Activated naive CD4-positive, alpha-beta T cell treated with anti-CD3 and anti-CD28 coated beads, Interleukin-2, amount 50 U/mL, for 72 hours (primary cell): Measurements from ENCODE around the gene KRT23. TPM values are rescaled to one million over a fixed set of nuclear protein-coding genes. Genes with fewer than 3 reads are reported as not detected.
"Not testable (repeated sequence)": the region's sequence is repeated elsewhere in the genome, so short reads cannot be mapped to it uniquely, and the experiment has no call there.

Source experiments
- ATAC-seq, 2 donors: fragments of 150-1000 bp; cut with Tn5 transposase; 2 replicates each; pipeline ENCODE4 v1.10.0; 2021; ENCODE audit warnings: mild to moderate bottlenecking in 2 of 2, moderate library complexity in 2 of 2
- DNase-seq, 2 donors: peaks; one replicate each; pipeline ENCODE4 v3.0.0; 2021 to 2022; ENCODE audit warnings: low spot score in 2 of 2
- H3K27ac Mint-ChIP-seq, 2 donors: one replicate each; pipeline ENCODE4 v1.8.0; 2022; ENCODE audit warnings: mild to moderate bottlenecking in 2 of 2, mixed read lengths in 2 of 2
- H3K36me3 Mint-ChIP-seq, 2 donors: one replicate each; pipeline ENCODE4 v1.8.0; 2022; ENCODE audit warnings: mixed read lengths in 2 of 2
- H3K9me3 Mint-ChIP-seq, 2 donors: one replicate each; pipeline ENCODE4 v1.8.0; 2022; ENCODE audit warnings: mixed read lengths in 2 of 2
- total RNA-seq, 2 donors: library from RNA; stranded (reverse); gene quantifications; one replicate each; pipeline ENCODE4 v1.2.3, GENCODE V29; 2022

The KRT23 gene
- total RNA-seq, 2 donors from 2014 or later, result not detected

GRCh38 chr17:40922239-40922638 lies 15.2 kb downstream of the KRT23 start:
- ATAC-seq (peak in 1 of 2 donors; percentile 46), DNase-seq (no peak)
- H3K36me3 Mint-ChIP-seq, result no peaks in the 10 kb centered on the region
- H3K9me3 Mint-ChIP-seq, result no peaks in the 10 kb centered on the region
- no peak overlapping the region for H3K27ac Mint-ChIP-seq

- H3K36me3 Mint-ChIP-seq, result no peaks in the 10 kb centered on the region
- no peaks in the 10 kb centered on the region for H3K9me3 Mint-ChIP-seq
- H3K27ac Mint-ChIP-seq, result no peak overlapping the region
- DNase-seq, result no peak
- ATAC-seq, result no peak
Measured at GRCh38 chr17:40921026-40921425, 16.4 kb downstream of the KRT23 start.

- H3K27ac Mint-ChIP-seq, H3K36me3 Mint-ChIP-seq, H3K9me3 Mint-ChIP-seq, ATAC-seq, DNase-seq: not testable (repeated sequence)
Measured at GRCh38 chr17:40917116-40917515, 20.3 kb downstream of the KRT23 start.

GRCh38 chr17:40916366-40916765 lies 21.1 kb downstream of the KRT23 start:
- DNase-seq (no peak), ATAC-seq (no peak)
- Mint-ChIP-seq H3K9me3 (no peaks in the 10 kb centered on the region), H3K27ac (no peak overlapping the region), H3K36me3 (no peaks in the 10 kb centered on the region)

- Mint-ChIP-seq H3K27ac (peak overlapping the region in 1 of 2 donors; percentile 1), H3K9me3 (no peaks in the 10 kb centered on the region), H3K36me3 (no peaks in the 10 kb centered on the region)
- DNase-seq (no peak), ATAC-seq (peak in 1 of 2 donors; percentile 12)
Measured at GRCh38 chr17:40915721-40916256, 21.7 kb downstream of the KRT23 start.

- DNase-seq, result no peak
- Mint-ChIP-seq H3K27ac (peak overlapping the region in 1 of 2 donors; percentile 1), H3K9me3 (no peaks in the 10 kb centered on the region), H3K36me3 (no peaks in the 10 kb centered on the region)
- peak; percentile 74 to 97 for ATAC-seq
Measured at GRCh38 chr17:40915199-40915661, 22.2 kb downstream of the KRT23 start.

GRCh38 chr17:40914075-40914855 lies 23.2 kb downstream of the KRT23 start:
- ATAC-seq (peak in 1 of 2 donors; percentile 14), DNase-seq (no peak)
- Mint-ChIP-seq H3K36me3 (no peaks in the 10 kb centered on the region), H3K27ac (no peak overlapping the region), H3K9me3 (no peaks in the 10 kb centered on the region)

GRCh38 chr17:40912486-40913210 lies 24.8 kb downstream of the KRT23 start:
- no peak for DNase-seq
- ATAC-seq, result no peak
- Mint-ChIP-seq H3K36me3 (no peaks in the 10 kb centered on the region), H3K27ac (no peak overlapping the region), H3K9me3 (no peaks in the 10 kb centered on the region)

GRCh38 chr17:40910441-40910841 lies 27.0 kb downstream of the KRT23 start:
- Mint-ChIP-seq H3K9me3 (no peaks in the 10 kb centered on the region), H3K36me3 (no peaks in the 10 kb centered on the region), H3K27ac (no peak overlapping the region)
- no peak for DNase-seq
- no peak for ATAC-seq

- Mint-ChIP-seq H3K36me3 (no peaks in the 10 kb centered on the region), H3K27ac (no peak overlapping the region), H3K9me3 (no peaks in the 10 kb centered on the region)
- ATAC-seq (no peak), DNase-seq (no peak)
Measured at GRCh38 chr17:40909755-40910154, 27.7 kb downstream of the KRT23 start.

GRCh38 chr17:40909351-40909750 lies 28.1 kb downstream of the KRT23 start:
- DNase-seq (peak; percentile 51 to 66), ATAC-seq (peak; percentile 88 to 99)
- Mint-ChIP-seq H3K36me3 (no peaks in the 10 kb centered on the region), H3K9me3 (no peaks in the 10 kb centered on the region), H3K27ac (no peak overlapping the region)

- Mint-ChIP-seq H3K36me3 (no peaks in the 10 kb centered on the region), H3K27ac (no peak overlapping the region), H3K9me3 (no peaks in the 10 kb centered on the region)
- ATAC-seq, result no peak
- DNase-seq, result no peak
Measured at GRCh38 chr17:40906613-40907012, 30.8 kb downstream of the KRT23 start.

GRCh38 chr17:40905370-40905769 lies 32.1 kb downstream of the KRT23 start:
- no peaks in the 10 kb centered on the region for H3K36me3 Mint-ChIP-seq

GRCh38 chr17:40903129-40903847 lies 34.2 kb downstream of the KRT23 start:
- Mint-ChIP-seq H3K36me3 (no peaks in the 10 kb centered on the region), H3K27ac (no peak overlapping the region), H3K9me3 (no peaks in the 10 kb centered on the region)
- peak; percentile 31 to 68 for ATAC-seq
- DNase-seq, result no peak

More at GRCh38 chr17:40905370-40905769, 32.1 kb downstream of the KRT23 start:
- Mint-ChIP-seq H3K27ac (no peak overlapping the region), H3K9me3 (no peaks in the 10 kb centered on the region)
- ATAC-seq (no peak), DNase-seq (no peak)

- ATAC-seq (no peak), DNase-seq (no peak)
- Mint-ChIP-seq H3K36me3 (no peaks in the 10 kb centered on the region), H3K27ac (no peak overlapping the region), H3K9me3 (no peaks in the 10 kb centered on the region)
Measured at GRCh38 chr17:40902498-40902897, 34.9 kb downstream of the KRT23 start.

- peak overlapping the region in 1 of 2 donors; percentile 34 for H3K27ac Mint-ChIP-seq
- no peaks in the 10 kb centered on the region for H3K9me3 Mint-ChIP-seq
- no peaks in the 10 kb centered on the region for H3K36me3 Mint-ChIP-seq
- ATAC-seq, result peak; percentile 29 to 86
- peak in 1 of 2 donors; percentile 7 for DNase-seq
Measured at GRCh38 chr17:40901981-40902474, 35.4 kb downstream of the KRT23 start.
